ENCODE data around the gene HIPK2.

DNA sequence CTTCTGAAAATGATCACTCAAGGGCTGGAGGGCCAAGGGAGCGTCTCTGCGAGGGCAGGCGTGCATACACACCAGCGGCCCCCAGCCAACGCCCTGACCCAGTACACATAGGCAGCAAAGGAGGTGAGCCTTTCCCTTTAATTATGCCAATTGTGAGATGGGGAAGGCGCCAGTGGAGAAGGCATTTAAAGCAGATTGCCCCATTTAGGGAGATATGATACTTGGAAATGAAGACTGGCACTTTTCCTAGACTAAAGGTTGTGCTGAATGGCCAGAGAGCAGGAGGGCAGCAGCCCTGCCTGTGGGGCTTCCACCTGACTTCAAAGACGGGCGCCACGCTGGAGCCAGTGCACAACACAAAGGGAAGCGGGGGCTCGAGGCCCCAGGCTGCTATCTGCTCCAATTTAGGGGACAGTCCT is 24.1 kb downstream of the HIPK2 start:
- no peak for TF ChIP-seq GATA2 (IDR thresholded peaks at IDR 0.05; ENCODE audit: low read depth, low read length)
- TF ChIP-seq GATA3 (IDR thresholded peaks at IDR 0.05; ENCODE audit: low read depth, low read length): no peak
